ENCODE results near the gene SPAG16. TPM values are rescaled to one million over a fixed set of nuclear protein-coding genes. Genes with fewer than 3 reads are reported as not detected.

Gene SPAG16
- total RNA-seq, 3 donors from 2014 or later = 25.3 to 42.0 (median 41.7) TPM

- Histone ChIP-seq H3K36me3 (no peaks in the 10 kb centered on the region), H3K27ac (no peak overlapping the region), H3K4me1 (no peaks in the 10 kb centered on the region), H3K27me3 (no peaks in the 10 kb centered on the region), H3K9me3 (no peaks in the 10 kb centered on the region), H3K4me3 (no peak overlapping the region)
- DNase-seq (ENCODE audit: low spot score in 2 of 2) = no peak
- TF ChIP-seq POLR2A (IDR thresholded peaks at IDR 0.05) (no peak), CTCF (IDR thresholded peaks at IDR 0.05) (no peak), POLR2AphosphoS5 (IDR thresholded peaks at IDR 0.05) (no peak)
- intact Hi-C loops (cut with DNase I; ENCODE audit: low total_unique reads) = no loop called here
These were observed 1098.0 kb downstream of the SPAG16 start for GRCh38 chr2:214382229-214382628.

- Histone ChIP-seq H3K9me3 (no peaks in the 10 kb centered on the region), H3K36me3 (no peaks in the 10 kb centered on the region), H3K4me1 (no peaks in the 10 kb centered on the region), H3K27ac (no peak overlapping the region), H3K4me3 (no peak overlapping the region), H3K27me3 (no peaks in the 10 kb centered on the region)
- intact Hi-C loops (cut with DNase I; ENCODE audit: low total_unique reads) = no loop called here
- DNase-seq (ENCODE audit: low spot score in 2 of 2) = no peak
- TF ChIP-seq POLR2AphosphoS5 (IDR thresholded peaks at IDR 0.05) = no peak
These were observed 1102.5 kb downstream of the SPAG16 start for GRCh38 chr2:214386720-214387119.

- intact Hi-C loops (cut with DNase I; ENCODE audit: low total_unique reads) = no loop called here
- TF ChIP-seq POLR2A (IDR thresholded peaks at IDR 0.05) (no peak), CTCF (IDR thresholded peaks at IDR 0.05) (no peak), POLR2AphosphoS5 (IDR thresholded peaks at IDR 0.05) (no peak)
- H3K36me3 ChIP-seq = no peaks in the 10 kb centered on the region
- no peaks in the 10 kb centered on the region for H3K4me1 ChIP-seq
- no peak for DNase-seq (ENCODE audit: low spot score in 2 of 2)
- no peak overlapping the region for H3K27ac ChIP-seq
- no peaks in the 10 kb centered on the region for H3K27me3 ChIP-seq
- H3K9me3 ChIP-seq = no peaks in the 10 kb centered on the region
- H3K4me3 ChIP-seq = no peak overlapping the region
These were observed 1105.1 kb downstream of the SPAG16 start for GRCh38 chr2:214389334-214389733.

- H3K36me3 ChIP-seq = no peaks in the 10 kb centered on the region
- H3K27me3 ChIP-seq = no peaks in the 10 kb centered on the region
- H3K9me3 ChIP-seq = no peaks in the 10 kb centered on the region
- H3K4me3 ChIP-seq = no peak overlapping the region
- H3K4me1 ChIP-seq = no peaks in the 10 kb centered on the region
- no peak overlapping the region for H3K27ac ChIP-seq
- DNase-seq (ENCODE audit: low spot score in 2 of 2) = no peak
- intact Hi-C loops (cut with DNase I; ENCODE audit: low total_unique reads) = no loop called here
- TF ChIP-seq POLR2AphosphoS5 (IDR thresholded peaks at IDR 0.05) (no peak), POLR2A (IDR thresholded peaks at IDR 0.05) (no peak), CTCF (IDR thresholded peaks at IDR 0.05) (no peak)
These were observed 1109.5 kb downstream of the SPAG16 start for GRCh38 chr2:214393796-214394195.

GRCh38 chr2:214395040-214395439 lies 1110.8 kb downstream of the SPAG16 start:
- TF ChIP-seq POLR2AphosphoS5 (IDR thresholded peaks at IDR 0.05) = no peak
- TF ChIP-seq POLR2A (IDR thresholded peaks at IDR 0.05) = no peak
- no peak for TF ChIP-seq CTCF (IDR thresholded peaks at IDR 0.05)
- H3K27ac ChIP-seq = no peak overlapping the region
- no peaks in the 10 kb centered on the region for H3K36me3 ChIP-seq

GRCh38 chr2:214401580-214401979 lies 1117.3 kb downstream of the SPAG16 start:
- no peaks in the 10 kb centered on the region for H3K4me1 ChIP-seq
- no peak overlapping the region for H3K27ac ChIP-seq
- no peak overlapping the region for H3K4me3 ChIP-seq
- no peaks in the 10 kb centered on the region for H3K27me3 ChIP-seq
- no peak for TF ChIP-seq POLR2A (IDR thresholded peaks at IDR 0.05)
- TF ChIP-seq CTCF (IDR thresholded peaks at IDR 0.05) = no peak
- TF ChIP-seq POLR2AphosphoS5 (IDR thresholded peaks at IDR 0.05) = no peak
- H3K9me3 ChIP-seq = no peaks in the 10 kb centered on the region
- no peak for DNase-seq (ENCODE audit: low spot score in 2 of 2)
- H3K36me3 ChIP-seq = no peaks in the 10 kb centered on the region
- intact Hi-C loops (cut with DNase I; ENCODE audit: low total_unique reads) = no loop called here

More at GRCh38 chr2:214395040-214395439, 1110.8 kb downstream of the SPAG16 start:
- DNase-seq (ENCODE audit: low spot score in 2 of 2) = no peak
- intact Hi-C loops (cut with DNase I; ENCODE audit: low total_unique reads) = no loop called here
- H3K9me3 ChIP-seq = no peaks in the 10 kb centered on the region
- H3K27me3 ChIP-seq = no peaks in the 10 kb centered on the region
- no peak overlapping the region for H3K4me3 ChIP-seq
- no peaks in the 10 kb centered on the region for H3K4me1 ChIP-seq

All from breast epithelium (tissue), 4 donors.